Activated naive CD4-positive, alpha-beta T cell treated with anti-CD3 and anti-CD28 coated beads, Interleukin-2, amount 50 U/mL, for 24 hours (primary cell): ENCODE data around the gene SPIRE2.
A peak's percentile ranks its signal among the peaks of the same experiment; 100 is the strongest.
"Not testable (repeated sequence)": the region's sequence is repeated elsewhere in the genome, so short reads cannot be mapped to it uniquely, and the experiment has no call there.

Experiments
- H3K27ac Mint-ChIP-seq: one replicate; pipeline ENCODE4 v1.8.0; 2021; ENCODE audit warnings: mild to moderate bottlenecking, mixed read lengths
- H3K27me3 Mint-ChIP-seq: one replicate; pipeline ENCODE4 v1.8.0; 2021; ENCODE audit warnings: mixed read lengths
- H3K36me3 Mint-ChIP-seq: one replicate; pipeline ENCODE4 v1.8.0; 2021; ENCODE audit warnings: mixed read lengths
- H3K4me1 Mint-ChIP-seq: one replicate; pipeline ENCODE4 v1.8.0; 2021; ENCODE audit warnings: mixed read lengths
- H3K4me3 Mint-ChIP-seq: one replicate; pipeline ENCODE4 v1.8.0; 2021; ENCODE audit warnings: mild to moderate bottlenecking, mixed read lengths
- H3K9me3 Mint-ChIP-seq: one replicate; pipeline ENCODE4 v1.8.0; 2021; ENCODE audit warnings: mixed read lengths

Gene SPIRE2

GRCh38 chr16:89826531-89827382 lies 1.5 kb upstream of the SPIRE2 start:
- H3K36me3 Mint-ChIP-seq, result no peaks in the 10 kb centered on the region
- no peaks in the 10 kb centered on the region for H3K9me3 Mint-ChIP-seq
- H3K27me3 Mint-ChIP-seq, result peaks cover 10% of the 10 kb centered on the region
- peaks cover 7% of the 10 kb centered on the region for H3K4me1 Mint-ChIP-seq
- H3K4me3 Mint-ChIP-seq, result no peak overlapping the region
- H3K27ac Mint-ChIP-seq, result no peak overlapping the region

GRCh38 chr16:89827383-89828198 lies 684 bp upstream of the SPIRE2 start:
- Mint-ChIP-seq H3K27ac (no peak overlapping the region), H3K36me3 (no peaks in the 10 kb centered on the region), H3K4me1 (peaks cover 7% of the 10 kb centered on the region), H3K27me3 (peaks cover 10% of the 10 kb centered on the region), H3K9me3 (no peaks in the 10 kb centered on the region), H3K4me3 (peak overlapping the region; percentile 39)

DNA sequence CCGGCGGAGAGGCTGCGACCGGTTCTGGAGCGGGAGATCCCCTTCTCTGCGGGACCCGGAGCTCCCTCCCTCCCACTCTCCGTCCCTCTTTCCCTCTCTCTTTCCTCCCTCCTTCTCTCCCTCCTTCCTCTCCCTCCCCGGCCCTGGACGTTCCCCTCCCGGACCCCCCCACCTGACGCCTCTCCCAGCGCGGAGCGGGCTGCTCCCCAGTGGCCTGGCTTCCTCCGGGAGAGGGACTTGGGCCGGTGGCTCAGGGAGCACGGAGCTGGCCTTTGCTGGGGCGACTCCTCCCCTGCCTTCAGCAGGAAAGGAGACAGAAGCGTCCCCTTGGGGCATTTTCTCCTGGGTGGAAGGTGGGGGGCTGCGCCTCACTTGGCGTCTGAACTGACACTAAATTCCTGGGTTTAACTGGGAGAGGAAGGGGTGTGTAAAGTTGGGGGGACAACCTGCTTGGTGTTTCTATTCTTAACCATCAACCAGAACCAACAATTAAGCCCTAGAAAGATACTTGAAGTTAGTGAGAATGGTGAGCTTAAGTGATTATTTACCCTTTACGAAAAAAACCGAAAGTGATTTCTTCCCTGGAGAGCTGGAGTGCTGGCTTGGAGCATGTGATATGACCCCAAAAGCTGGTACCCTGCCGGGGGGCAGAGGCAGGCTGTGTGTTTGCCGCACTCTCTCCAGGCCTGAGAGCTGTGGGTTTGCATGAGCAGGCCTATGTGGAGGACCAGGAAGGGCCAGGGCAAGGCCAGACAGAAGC lies 775 bp downstream of the SPIRE2 start:
- no peaks in the 10 kb centered on the region for H3K9me3 Mint-ChIP-seq
- peaks cover 7% of the 10 kb centered on the region for H3K4me1 Mint-ChIP-seq
- H3K27me3 Mint-ChIP-seq, result peaks cover 10% of the 10 kb centered on the region
- no peaks in the 10 kb centered on the region for H3K36me3 Mint-ChIP-seq
- no peak overlapping the region for H3K27ac Mint-ChIP-seq
- H3K4me3 Mint-ChIP-seq, result peak overlapping the region; percentile 71

DNA sequence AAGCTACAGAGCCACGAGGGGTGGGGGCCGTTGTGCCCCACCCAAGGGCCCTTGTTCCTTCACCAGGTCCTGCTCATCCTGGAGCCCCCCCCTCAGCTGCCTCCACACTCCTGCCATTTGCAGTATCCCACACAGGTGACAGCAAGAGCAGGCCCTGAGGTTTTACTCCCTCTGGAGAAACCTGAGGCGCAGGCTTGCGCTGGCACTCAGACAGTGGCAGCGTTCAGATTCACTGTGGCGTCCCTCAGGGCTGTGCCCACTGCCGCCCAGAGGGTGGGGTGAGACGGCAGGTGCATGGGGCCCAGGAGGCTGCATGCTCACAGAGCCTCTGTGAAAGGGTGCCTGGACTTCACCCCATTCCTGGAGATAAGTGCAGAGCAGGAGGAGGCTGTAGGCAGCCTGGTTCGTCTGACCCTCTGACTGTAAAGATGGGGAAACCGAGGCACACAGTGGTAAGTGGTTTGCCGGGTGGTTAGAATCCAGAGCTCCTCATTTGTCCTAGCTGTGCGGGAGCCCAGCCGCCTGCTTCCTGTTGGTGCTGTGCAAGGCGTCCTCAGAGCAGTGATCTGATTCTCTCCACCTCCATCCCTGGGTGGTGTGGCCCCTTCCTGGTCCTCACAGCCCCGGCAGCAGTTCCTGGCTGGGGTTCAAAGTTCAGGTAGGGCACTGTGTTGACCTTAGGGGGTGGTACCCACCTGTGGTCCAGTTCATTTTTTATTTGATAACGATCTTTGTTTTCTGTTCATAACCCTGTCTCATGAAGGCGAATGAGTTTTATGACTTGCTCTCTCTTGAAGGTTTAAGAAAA lies 1.6 kb downstream of the SPIRE2 start:
- peaks cover 10% of the 10 kb centered on the region for H3K27me3 Mint-ChIP-seq
- peak overlapping the region; percentile 49 for H3K4me3 Mint-ChIP-seq

DNA sequence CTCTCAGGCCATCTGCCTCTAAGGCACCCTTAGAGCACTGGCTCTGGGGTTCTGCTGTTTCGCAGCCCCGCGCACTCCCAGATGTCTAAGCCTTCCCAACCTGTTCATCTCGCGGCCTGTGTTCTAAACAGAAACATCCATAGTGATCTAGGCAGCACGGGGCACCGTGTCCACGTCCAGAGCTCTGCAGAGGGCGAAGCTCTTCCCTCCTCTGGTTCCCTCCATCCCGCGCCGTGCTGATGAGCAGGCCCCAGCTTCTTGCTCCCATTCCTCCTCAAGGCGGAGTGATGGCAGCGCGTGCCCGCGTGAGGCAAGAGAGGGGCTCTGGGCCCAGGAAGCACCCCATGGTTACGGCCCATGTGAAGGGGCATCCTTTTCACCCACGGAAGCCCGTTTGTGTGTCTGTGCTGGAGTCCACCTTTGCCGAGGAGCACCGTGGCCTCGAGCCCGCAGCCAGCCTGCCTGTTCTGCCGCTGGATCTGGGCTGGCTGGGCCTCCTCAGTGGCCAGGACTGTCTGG lies 3.6 kb downstream of the SPIRE2 start:
- peaks cover 7% of the 10 kb centered on the region for H3K4me1 Mint-ChIP-seq
- no peaks in the 10 kb centered on the region for H3K36me3 Mint-ChIP-seq
- peak overlapping the region; percentile 70 for H3K27ac Mint-ChIP-seq
- H3K27me3 Mint-ChIP-seq, result peaks cover 10% of the 10 kb centered on the region
- no peak overlapping the region for H3K4me3 Mint-ChIP-seq
- H3K9me3 Mint-ChIP-seq, result no peaks in the 10 kb centered on the region

More for the DNA sequence above, 1.6 kb downstream of the SPIRE2 start:
- Mint-ChIP-seq H3K9me3 (no peaks in the 10 kb centered on the region), H3K4me1 (peaks cover 7% of the 10 kb centered on the region), H3K36me3 (no peaks in the 10 kb centered on the region), H3K27ac (no peak overlapping the region)

DNA sequence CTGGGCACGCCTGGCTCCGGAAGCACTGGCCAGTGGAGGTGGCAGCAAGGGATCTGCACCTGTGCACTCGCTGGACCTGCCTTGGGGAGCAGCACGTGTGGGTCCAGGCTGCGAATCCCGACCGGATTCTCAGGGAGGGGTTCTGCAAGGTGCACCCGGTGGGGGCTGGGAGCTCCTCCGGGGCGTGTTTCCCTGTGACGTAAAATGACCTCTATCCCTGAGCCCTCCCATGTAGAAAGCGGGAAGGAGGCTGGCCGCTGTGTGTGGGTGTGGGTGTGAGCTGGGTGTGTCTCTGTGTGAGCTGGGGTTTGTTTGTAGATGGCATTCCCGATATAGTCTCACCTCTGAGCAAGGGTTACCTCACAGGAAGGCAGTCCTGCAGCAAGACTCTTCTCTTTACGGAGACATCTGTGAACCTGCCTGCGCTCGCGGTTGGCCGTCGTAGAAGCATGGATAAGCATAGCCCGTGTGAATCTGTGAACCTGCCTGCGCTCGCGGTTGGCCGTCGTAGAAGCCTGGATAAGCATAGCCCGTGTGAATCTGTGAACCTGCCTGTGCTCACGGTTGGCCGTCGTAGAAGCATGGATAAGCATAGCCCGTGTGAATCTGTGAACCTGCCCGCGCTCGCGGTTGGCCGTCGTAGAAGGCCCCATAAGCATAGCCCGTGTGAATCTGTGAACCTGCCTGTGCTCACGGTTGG lies 5.5 kb downstream of the SPIRE2 start:
- H3K9me3 Mint-ChIP-seq, H3K27ac Mint-ChIP-seq, H3K36me3 Mint-ChIP-seq, H3K4me3 Mint-ChIP-seq: not testable (repeated sequence)
- Mint-ChIP-seq H3K27me3 (peaks cover 10% of the 10 kb centered on the region), H3K4me1 (peaks cover 24% of the 10 kb centered on the region)

DNA sequence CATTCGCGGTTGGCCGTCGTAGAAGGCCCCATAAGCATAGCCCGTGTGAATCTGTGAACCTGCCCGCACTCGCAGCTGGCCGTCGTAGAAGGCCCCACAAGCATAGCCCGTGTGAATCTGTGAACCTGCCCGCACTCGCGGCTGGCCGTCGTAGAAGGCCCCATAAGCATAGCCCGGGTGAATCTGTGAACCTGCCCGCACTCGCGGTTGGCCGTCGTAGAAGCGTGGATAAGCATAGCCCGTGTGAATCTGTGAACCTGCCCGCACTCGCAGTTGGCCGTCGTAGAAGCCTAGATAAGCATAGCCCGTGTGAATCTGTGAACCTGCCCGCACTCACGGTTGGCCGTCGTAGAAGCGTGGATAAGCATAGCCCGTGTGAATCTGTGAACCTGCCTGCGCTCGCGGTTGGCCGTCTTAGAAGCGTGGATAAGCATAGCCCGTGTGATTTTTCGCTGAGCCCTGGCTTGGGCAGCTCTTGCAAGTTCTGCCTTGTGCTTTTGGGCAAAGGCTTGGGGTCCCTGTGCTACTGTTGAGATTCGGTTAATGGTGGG lies 6.6 kb downstream of the SPIRE2 start:
- H3K27ac Mint-ChIP-seq, result not testable (repeated sequence)

DNA sequence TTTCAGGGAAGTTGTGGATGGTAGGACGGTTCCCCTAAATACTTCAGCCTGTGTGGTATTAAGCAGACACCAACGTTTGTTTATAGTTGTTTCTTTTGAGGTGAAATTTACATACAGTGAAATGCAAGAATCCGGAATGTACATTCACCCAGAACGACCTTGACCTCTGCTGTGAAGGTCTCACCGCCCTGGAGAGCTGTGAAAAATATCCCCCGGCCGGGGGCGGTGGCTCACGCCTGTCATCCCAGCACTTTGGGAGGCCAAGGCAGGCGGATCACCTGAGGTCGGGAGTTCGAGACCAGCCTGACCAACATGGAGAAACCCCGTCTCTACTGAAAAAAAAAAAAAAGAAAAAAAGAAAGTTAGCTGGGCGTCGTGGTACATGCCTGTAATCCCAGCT lies 8.2 kb downstream of the SPIRE2 start:
- H3K9me3 Mint-ChIP-seq, H3K4me3 Mint-ChIP-seq, H3K27ac Mint-ChIP-seq, H3K36me3 Mint-ChIP-seq, H3K27me3 Mint-ChIP-seq: not testable (repeated sequence)
- H3K4me1 Mint-ChIP-seq, result peaks cover 18% of the 10 kb centered on the region

More for the DNA sequence above, 6.6 kb downstream of the SPIRE2 start:
- H3K4me1 Mint-ChIP-seq, result peaks cover 22% of the 10 kb centered on the region
- H3K4me3 Mint-ChIP-seq, H3K9me3 Mint-ChIP-seq, H3K27me3 Mint-ChIP-seq, H3K36me3 Mint-ChIP-seq: not testable (repeated sequence)

DNA sequence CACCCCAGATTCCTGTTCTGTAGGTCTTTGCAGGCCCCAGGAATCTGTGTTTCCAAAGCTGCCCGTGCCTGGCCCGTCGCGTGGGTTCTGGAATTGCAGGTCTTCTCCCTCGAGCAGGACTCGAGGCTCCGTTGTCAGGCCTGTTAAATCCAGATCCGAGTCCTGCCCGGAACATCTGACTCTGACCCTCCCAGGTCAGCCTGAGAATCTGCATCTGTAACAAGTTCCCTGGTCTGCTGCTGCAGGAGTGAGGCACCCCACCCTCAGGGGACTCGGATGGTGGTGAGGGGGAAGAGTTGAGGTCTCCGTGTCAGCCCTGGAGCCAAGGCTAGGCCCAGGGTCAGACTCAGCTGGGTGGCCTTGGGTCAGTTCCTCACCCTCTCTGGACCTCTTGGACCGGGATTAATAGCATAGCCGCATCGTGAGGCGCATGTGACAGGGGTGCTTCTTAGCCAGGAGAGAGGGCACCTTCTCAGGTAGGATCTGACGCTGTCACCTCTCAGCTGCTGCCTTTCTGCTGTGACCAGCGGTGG lies 8.8 kb downstream of the SPIRE2 start:
- no peaks in the 10 kb centered on the region for H3K36me3 Mint-ChIP-seq
- peaks cover 18% of the 10 kb centered on the region for H3K4me1 Mint-ChIP-seq
- H3K9me3 Mint-ChIP-seq, result no peaks in the 10 kb centered on the region
- H3K4me3 Mint-ChIP-seq, result peak overlapping the region; percentile 7
- H3K27ac Mint-ChIP-seq, result no peak overlapping the region
- no peaks in the 10 kb centered on the region for H3K27me3 Mint-ChIP-seq

DNA sequence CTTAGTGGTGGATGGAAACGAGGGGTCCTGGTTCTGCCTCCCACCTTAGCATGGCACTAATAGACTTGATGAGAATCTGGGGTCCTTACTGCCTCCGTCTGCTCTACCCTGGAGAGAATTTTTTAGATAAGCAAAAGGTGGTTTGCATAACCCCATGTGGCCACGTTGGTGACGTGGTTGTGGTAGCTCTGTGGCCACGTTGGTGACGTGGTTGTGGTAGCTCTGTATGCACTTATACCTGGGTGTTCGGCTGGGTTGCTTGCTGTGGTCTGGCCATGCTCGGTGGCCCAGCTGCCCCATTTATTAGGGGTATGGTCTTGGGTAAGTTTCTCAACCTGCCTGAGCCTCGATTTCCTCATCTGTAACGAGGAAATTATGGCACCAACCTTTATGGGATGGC lies 13.0 kb downstream of the SPIRE2 start:
- Mint-ChIP-seq H3K27ac (no peak overlapping the region), H3K36me3 (no peaks in the 10 kb centered on the region), H3K9me3 (no peaks in the 10 kb centered on the region), H3K4me3 (no peak overlapping the region), H3K4me1 (peaks cover 28% of the 10 kb centered on the region), H3K27me3 (no peaks in the 10 kb centered on the region)

GRCh38 chr16:89842471-89843408 lies 14.5 kb downstream of the SPIRE2 start:
- no peak overlapping the region for H3K27ac Mint-ChIP-seq
- peaks cover 25% of the 10 kb centered on the region for H3K4me1 Mint-ChIP-seq
- no peaks in the 10 kb centered on the region for H3K27me3 Mint-ChIP-seq
- H3K4me3 Mint-ChIP-seq, result no peak overlapping the region
- H3K36me3 Mint-ChIP-seq, result no peaks in the 10 kb centered on the region
- H3K9me3 Mint-ChIP-seq, result no peaks in the 10 kb centered on the region

- no peak overlapping the region for H3K4me3 Mint-ChIP-seq
- H3K27me3 Mint-ChIP-seq, result no peaks in the 10 kb centered on the region
- no peaks in the 10 kb centered on the region for H3K9me3 Mint-ChIP-seq
- H3K27ac Mint-ChIP-seq, result no peak overlapping the region
- H3K4me1 Mint-ChIP-seq, result peaks cover 16% of the 10 kb centered on the region
- H3K36me3 Mint-ChIP-seq, result no peaks in the 10 kb centered on the region
Measured at GRCh38 chr16:89843409-89844350, 15.4 kb downstream of the SPIRE2 start.
